ENCODE results near the gene APOBEC3C. TPM values are rescaled to one million over a fixed set of nuclear protein-coding genes. Genes with fewer than 3 reads are reported as not detected.
"Not testable (repeated sequence)": the region's sequence is repeated elsewhere in the genome, so short reads cannot be mapped to it uniquely, and the experiment has no call there.

Gene APOBEC3C
- total and polyA plus RNA-seq, 2 experiments from 2014 or later: 6.6 to 104 TPM

DNA sequence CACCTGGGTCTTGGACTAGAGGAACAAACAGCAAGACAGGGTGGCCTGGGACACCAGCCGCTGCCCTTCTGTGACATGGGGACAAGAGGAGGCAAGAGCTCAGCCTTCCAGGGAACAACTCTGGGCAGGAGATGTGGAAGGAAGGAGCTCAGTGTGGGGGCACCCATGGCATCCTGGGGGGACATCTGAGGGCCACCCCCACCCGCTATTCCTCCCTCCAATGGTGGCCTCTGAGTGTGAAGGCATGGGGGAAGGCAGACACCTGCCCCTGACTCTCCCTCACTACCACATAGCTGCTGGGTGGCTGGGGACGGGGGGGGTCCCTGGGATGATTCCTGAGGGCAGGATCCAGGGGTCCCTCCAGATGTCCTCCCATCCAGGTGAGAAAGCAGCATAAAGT, 27.4 kb upstream of the APOBEC3C start:
- H3K27ac ChIP-seq: no peak overlapping the region
- H3K36me3 ChIP-seq (ENCODE audit: low read depth): no peaks in the 10 kb centered on the region
- H4K20me1 ChIP-seq (ENCODE audit: insufficient read depth): no peaks in the 10 kb centered on the region
- TF ChIP-seq EZH2 (IDR thresholded peaks at IDR 0.05; ENCODE audit: insufficient read depth, poor library complexity, severe bottlenecking) (no peak), EZH2phosphoT487 (IDR thresholded peaks at IDR 0.05; ENCODE audit: insufficient read depth, low read depth) (no peak)
- no peak overlapping the region for H2AFZ ChIP-seq
- no peak overlapping the region for H3K9ac ChIP-seq
- H3K4me3 ChIP-seq: no peak overlapping the region
- H3K27me3 ChIP-seq (replicated peaks; ENCODE audit: insufficient read depth): no peaks in the 10 kb centered on the region
- no peak overlapping the region for H3K4me2 ChIP-seq (ENCODE audit: unreplicated experiment)
- no peaks in the 10 kb centered on the region for H3K79me2 ChIP-seq (ENCODE audit: insufficient read depth)
- no peaks in the 10 kb centered on the region for H3F3A ChIP-seq (ENCODE audit: insufficient read depth)
- in situ Hi-C loops (cut with MboI): no loop called here
- no peaks in the 10 kb centered on the region for H3K9me3 ChIP-seq (ENCODE audit: low read depth)
- DNase-seq: no peak
- WGBS, 2 experiments (ENCODE audit: low coverage in 1 of 2, low lambda C conversion rate in 2 of 2, missing lambda C conversion rate in 2 of 2): 98 to 100% methylated on average over 2 to 3 of the region's 3 CpGs
- no peaks in the 10 kb centered on the region for H3K9me2 ChIP-seq (ENCODE audit: insufficient read depth)
- H3K4me1 ChIP-seq (ENCODE audit: insufficient read depth): peaks cover 4% of the 10 kb centered on the region

DNA sequence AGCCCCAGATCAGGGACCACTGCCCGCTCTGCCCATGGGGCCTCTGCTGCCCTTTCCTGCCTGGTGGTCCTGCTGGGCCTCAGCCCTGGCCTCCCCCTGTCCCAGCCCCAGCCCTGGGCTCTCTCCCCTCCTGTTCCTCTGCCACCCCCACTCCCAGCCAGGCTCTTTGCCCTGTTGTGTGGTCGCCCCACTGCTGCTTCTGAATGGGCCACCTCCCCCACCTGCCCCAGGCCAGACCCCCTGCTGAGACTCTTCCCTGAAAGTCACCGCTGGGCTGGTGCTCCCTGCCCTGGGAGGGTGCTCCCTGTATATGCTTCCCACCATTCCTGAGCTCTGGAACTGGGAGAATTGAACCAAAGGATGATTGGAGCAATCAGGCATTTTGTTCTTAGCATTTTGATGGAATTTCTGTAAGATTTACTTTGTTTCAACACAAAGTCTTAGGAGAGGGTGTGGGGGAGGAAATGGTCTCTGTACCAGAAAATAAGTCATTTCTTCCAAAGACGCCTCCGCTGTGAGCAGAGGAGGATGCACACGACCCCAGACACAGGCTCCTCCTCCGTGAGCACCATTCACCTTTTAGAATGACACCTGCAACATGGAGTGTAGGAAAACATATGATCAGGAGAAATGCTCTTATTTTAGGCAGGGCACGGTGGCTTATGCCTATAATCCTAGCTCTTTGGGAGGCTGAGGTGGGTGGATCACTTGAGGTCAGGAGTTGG, 26.7 kb upstream of the APOBEC3C start:
- Histone ChIP-seq H2AFZ (no peak overlapping the region), H4K20me1 (ENCODE audit: insufficient read depth) (no peaks in the 10 kb centered on the region), H3F3A (ENCODE audit: insufficient read depth) (no peaks in the 10 kb centered on the region), H3K4me1 (ENCODE audit: insufficient read depth) (no peaks in the 10 kb centered on the region), H3K27ac (no peak overlapping the region), H3K36me3 (ENCODE audit: low read depth) (no peaks in the 10 kb centered on the region), H3K27me3 (replicated peaks; ENCODE audit: insufficient read depth) (no peaks in the 10 kb centered on the region), H3K9me2 (ENCODE audit: insufficient read depth) (no peaks in the 10 kb centered on the region), H3K79me2 (ENCODE audit: insufficient read depth) (no peaks in the 10 kb centered on the region), H3K4me2 (ENCODE audit: unreplicated experiment) (no peak overlapping the region), H3K4me3 (no peak overlapping the region), H3K9me3 (ENCODE audit: low read depth) (no peaks in the 10 kb centered on the region), H3K9ac (no peak overlapping the region)
- 93% methylated on average over 8 of the region's 8 CpGs for WGBS, 2 experiments (ENCODE audit: low coverage in 1 of 2, low lambda C conversion rate in 2 of 2, missing lambda C conversion rate in 2 of 2)
- DNase-seq: no peak
- in situ Hi-C loops (cut with MboI): no loop called here
- TF ChIP-seq EZH2 (IDR thresholded peaks at IDR 0.05; ENCODE audit: insufficient read depth, poor library complexity, severe bottlenecking) (no peak), EZH2phosphoT487 (IDR thresholded peaks at IDR 0.05; ENCODE audit: insufficient read depth, low read depth) (no peak)

DNA sequence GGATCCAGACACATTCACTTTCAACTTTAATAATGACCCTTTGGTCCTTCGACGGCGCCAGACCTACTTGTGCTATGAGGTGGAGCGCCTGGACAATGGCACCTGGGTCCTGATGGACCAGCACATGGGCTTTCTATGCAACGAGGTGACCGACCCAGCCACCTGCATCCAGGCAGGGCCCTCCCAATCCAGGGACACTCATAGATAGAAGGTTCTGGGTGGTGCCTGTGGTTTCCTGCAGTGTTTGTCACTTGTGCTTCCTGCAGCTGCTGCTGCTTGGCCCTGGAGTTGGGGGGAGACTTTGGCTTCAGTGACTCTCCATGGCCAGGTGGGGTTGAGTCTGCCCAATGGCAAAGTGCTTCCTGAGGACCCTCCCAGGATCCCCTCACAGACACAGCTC, 24.6 kb upstream of the APOBEC3C start:
- 100% methylated on average over 5 to 6 of the region's 6 CpGs for WGBS, 2 experiments (ENCODE audit: low coverage in 1 of 2, low lambda C conversion rate in 2 of 2, missing lambda C conversion rate in 2 of 2)
- Histone ChIP-seq H3K36me3 (ENCODE audit: low read depth) (no peaks in the 10 kb centered on the region), H4K20me1 (ENCODE audit: insufficient read depth) (no peaks in the 10 kb centered on the region), H3K4me2 (ENCODE audit: unreplicated experiment) (no peak overlapping the region), H3K27me3 (replicated peaks; ENCODE audit: insufficient read depth) (no peaks in the 10 kb centered on the region), H3K9me3 (ENCODE audit: low read depth) (no peaks in the 10 kb centered on the region), H3K79me2 (ENCODE audit: insufficient read depth) (no peaks in the 10 kb centered on the region), H3K4me3 (no peak overlapping the region), H3K27ac (no peak overlapping the region), H3F3A (ENCODE audit: insufficient read depth) (no peaks in the 10 kb centered on the region), H3K4me1 (ENCODE audit: insufficient read depth) (no peaks in the 10 kb centered on the region), H2AFZ (no peak overlapping the region), H3K9me2 (ENCODE audit: insufficient read depth) (no peaks in the 10 kb centered on the region), H3K9ac (no peak overlapping the region)
- DNase-seq: no peak
- in situ Hi-C loops (cut with MboI): no loop called here
- TF ChIP-seq EZH2phosphoT487 (IDR thresholded peaks at IDR 0.05; ENCODE audit: insufficient read depth, low read depth): no peak

DNA sequence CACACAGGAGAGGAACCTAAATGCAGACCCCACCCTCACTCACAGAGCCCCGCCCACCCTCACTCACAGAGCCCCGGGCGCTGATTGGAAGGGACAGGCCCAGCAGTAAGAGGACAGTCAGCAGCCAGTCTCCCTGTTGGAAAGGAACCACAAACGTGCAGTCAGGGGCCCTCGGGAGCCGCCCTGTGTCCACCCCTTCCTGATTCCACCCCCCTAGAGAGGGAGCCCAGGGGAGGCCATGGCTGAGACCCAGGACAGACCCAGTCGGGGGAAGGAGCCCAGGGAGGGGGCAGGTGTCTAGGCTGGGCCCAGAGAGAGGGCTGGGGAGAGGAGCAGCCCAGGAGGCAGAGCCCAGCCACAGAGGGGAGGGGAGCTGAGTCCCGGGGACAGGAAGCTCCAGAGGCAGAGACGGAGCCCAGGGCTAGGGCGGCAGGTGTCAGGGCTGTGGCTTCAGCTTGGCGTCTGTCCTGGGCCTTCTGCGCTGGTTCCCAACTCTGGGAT, 21.1 kb upstream of the APOBEC3C start:
- H3K9me3 ChIP-seq (ENCODE audit: low read depth); H3K27me3 ChIP-seq (replicated peaks; ENCODE audit: insufficient read depth); H2AFZ ChIP-seq; H4K20me1 ChIP-seq (ENCODE audit: insufficient read depth); H3K9me2 ChIP-seq (ENCODE audit: insufficient read depth); H3K9ac ChIP-seq; H3K27ac ChIP-seq; H3K36me3 ChIP-seq (ENCODE audit: low read depth); in situ Hi-C loops (cut with MboI); H3F3A ChIP-seq (ENCODE audit: insufficient read depth); H3K4me3 ChIP-seq; H3K4me2 ChIP-seq (ENCODE audit: unreplicated experiment); H3K4me1 ChIP-seq (ENCODE audit: insufficient read depth); DNase-seq; H3K79me2 ChIP-seq (ENCODE audit: insufficient read depth): not testable (repeated sequence)
- WGBS, 2 experiments (ENCODE audit: low coverage in 1 of 2, low lambda C conversion rate in 2 of 2, missing lambda C conversion rate in 2 of 2): 54 to 58% methylated on average over 8 to 12 of the region's 12 CpGs

DNA sequence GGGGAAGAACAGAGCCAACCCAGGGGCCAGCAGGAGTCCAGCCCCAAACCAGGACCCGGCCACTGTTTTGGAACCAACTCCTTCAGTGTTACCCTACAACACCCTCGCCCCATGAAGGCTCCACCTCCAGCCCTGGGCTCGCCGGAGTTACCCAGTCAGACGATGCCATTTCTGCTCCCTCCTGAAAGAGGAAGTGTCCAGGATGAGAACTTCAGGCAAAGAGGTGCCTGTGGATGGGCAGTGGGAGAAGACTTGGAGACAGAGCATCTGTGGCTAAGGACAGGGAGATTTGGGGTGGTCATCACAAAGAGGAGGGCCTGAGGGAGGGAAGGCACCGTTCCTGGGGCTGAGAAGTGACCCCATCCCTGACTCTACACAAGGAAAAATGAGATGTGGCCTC, 18.0 kb upstream of the APOBEC3C start:
- H3K27me3 ChIP-seq (replicated peaks; ENCODE audit: insufficient read depth): peaks cover 3% of the 10 kb centered on the region; the same call in 1 of the 2 replicates
- H3K9me2 ChIP-seq (ENCODE audit: insufficient read depth): no peaks in the 10 kb centered on the region
- H3K36me3 ChIP-seq (ENCODE audit: low read depth): no peaks in the 10 kb centered on the region
- no peaks in the 10 kb centered on the region for H4K20me1 ChIP-seq (ENCODE audit: insufficient read depth)
- H3F3A ChIP-seq (ENCODE audit: insufficient read depth): no peaks in the 10 kb centered on the region
- TF ChIP-seq EZH2phosphoT487 (IDR thresholded peaks at IDR 0.05; ENCODE audit: insufficient read depth, low read depth): no peak
- TF ChIP-seq EZH2 (IDR thresholded peaks at IDR 0.05; ENCODE audit: insufficient read depth, poor library complexity, severe bottlenecking): no peak
- no peak overlapping the region for H2AFZ ChIP-seq
- DNase-seq: no peak
- no peak overlapping the region for H3K27ac ChIP-seq
- no peak overlapping the region for H3K4me2 ChIP-seq (ENCODE audit: unreplicated experiment)
- no peaks in the 10 kb centered on the region for H3K9me3 ChIP-seq (ENCODE audit: low read depth)
- H3K79me2 ChIP-seq (ENCODE audit: insufficient read depth): no peaks in the 10 kb centered on the region
- in situ Hi-C loops (cut with MboI): no loop called here
- H3K4me1 ChIP-seq (ENCODE audit: insufficient read depth): no peaks in the 10 kb centered on the region
- WGBS, 2 experiments (ENCODE audit: low coverage in 1 of 2, low lambda C conversion rate in 2 of 2, missing lambda C conversion rate in 2 of 2): 81 to 88% methylated on average over 6 of the region's 6 CpGs
- no peak overlapping the region for H3K9ac ChIP-seq
- no peak overlapping the region for H3K4me3 ChIP-seq
